Stimulated activated CD4-positive, alpha-beta T cell treated with anti-CD3 and anti-CD28 coated beads, Interleukin-4, amount 100 ng/mL, for 1 hour (primary cell): ENCODE data around the gene MIP.
"Not testable (repeated sequence)": the region's sequence is repeated elsewhere in the genome, so short reads cannot be mapped to it uniquely, and the experiment has no call there.

Experiments used
- DNase-seq: peaks from one replicate; pipeline ENCODE4 v3.0.0-alpha.2; 2020

The MIP gene

GRCh38 chr12:56462565-56462964 lies 8.1 kb upstream of the MIP start:
- DNase-seq: no peak

GRCh38 chr12:56461235-56462159 lies 7.0 kb upstream of the MIP start:
- DNase-seq: no peak

DNA sequence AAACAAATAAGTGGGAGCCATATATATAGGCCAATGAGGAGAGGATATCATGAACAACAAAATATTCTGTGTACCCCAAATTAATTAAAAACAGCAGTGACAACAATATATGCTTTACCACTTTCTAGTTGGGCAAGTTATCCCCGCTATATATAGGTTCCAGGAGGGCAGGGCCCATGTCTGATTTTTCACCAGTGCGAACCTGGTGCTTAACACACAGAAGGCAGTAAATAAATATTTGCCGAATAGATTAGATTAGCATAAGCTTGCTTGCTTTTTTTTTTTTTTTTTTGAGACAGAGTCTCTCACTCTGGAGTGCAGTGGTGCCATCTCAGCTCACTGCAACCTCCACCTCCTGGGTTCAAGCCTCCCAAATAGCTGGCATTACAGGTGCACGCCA lies 3.4 kb upstream of the MIP start:
- no peak for DNase-seq

DNA sequence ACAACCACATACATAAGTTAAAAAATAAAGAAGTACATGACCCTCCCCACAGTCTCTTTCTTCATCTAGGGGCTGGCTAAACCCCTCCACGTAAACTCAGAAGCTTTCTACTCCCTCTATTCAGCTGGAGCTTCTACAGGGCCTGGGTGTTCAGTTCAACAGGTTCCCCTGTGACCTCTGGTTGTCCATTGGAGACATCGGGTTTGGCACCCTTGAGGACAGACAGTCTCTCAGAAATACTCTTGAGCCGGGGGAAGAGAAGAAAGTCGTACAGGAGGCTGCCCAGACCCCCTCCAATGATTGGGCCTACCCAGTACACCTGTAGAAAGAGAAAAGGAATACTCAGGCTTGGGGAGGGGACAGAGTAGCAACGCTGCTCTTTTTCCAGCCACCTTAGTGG lies 3.3 kb downstream of the MIP start:
- no peak for DNase-seq

GRCh38 chr12:56450241-56450640 lies 4.2 kb downstream of the MIP start:
- no peak for DNase-seq

DNA sequence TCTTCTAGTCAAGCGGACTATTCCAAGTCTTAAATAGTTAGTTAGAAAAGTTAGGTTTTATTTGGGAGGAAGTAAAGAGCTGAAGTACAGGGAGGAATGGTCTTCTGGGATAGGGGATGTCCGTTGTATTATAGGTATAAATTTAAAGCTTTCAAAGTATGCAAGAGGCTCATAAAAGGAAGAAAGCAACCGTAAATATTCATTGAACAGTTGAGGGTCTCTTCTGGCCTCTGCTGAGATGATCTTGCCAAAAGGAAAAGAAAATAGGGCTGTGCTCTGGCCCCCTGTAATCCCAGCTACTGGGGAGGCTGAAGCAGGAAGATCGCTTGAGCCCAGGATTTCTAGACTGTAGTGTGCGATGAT lies 4.9 kb downstream of the MIP start:
- no peak for DNase-seq

DNA sequence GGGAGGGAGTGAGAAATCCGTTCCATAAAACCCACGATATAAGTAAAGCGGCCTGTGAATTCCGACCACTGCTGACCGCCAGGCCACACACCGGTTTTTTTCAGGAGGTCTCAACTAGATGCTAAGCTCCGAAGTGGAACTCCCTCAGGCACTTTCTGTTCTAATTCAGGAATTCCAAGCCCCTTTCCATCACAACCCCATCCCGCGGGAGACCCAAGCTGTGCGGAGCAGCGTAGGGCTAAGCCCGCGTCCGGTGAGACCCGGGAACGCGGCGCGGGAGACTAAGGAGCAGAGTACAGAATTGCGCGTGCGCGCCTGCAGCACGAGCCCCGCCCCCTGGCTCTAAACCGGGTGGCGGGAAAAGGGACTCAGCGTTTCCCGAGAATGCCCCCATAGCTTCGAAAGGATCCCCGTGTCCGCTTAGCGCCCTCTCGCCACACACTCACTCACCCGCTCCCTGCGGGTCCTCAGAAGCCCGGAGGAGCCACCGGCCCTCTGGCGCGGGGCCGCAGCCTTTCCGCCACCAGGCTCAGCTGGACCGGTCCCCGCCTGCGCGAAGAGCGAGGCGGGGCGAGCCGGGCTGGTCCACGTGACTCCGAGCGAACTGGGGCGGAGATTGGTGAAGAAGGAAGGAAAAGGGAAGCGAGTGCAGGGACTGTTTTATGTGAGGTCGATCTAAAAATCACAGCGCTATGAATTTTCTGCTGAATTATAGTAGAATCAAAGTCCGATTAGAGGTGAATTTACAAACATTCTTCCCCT lies 5.4 kb downstream of the MIP start, which contains the start of gene TIMELESS:
Gene TIMELESS, minus strand, starts transcription at position 567 of the 762 bp plus-strand sequence. CDS start 15,256 bp downstream, outside the sequence.
- DNase-seq: peak; percentile 82

GRCh38 chr12:56443208-56443607 lies 11.2 kb downstream of the MIP start:
- not testable (repeated sequence) for DNase-seq

- DNase-seq: no peak
Observed at GRCh38 chr12:56437430-56438176, 16.9 kb downstream of the MIP start.

- no peak for DNase-seq
Observed at GRCh38 chr12:56434828-56435227, 19.6 kb downstream of the MIP start.

GRCh38 chr12:56431850-56432249 lies 22.6 kb downstream of the MIP start:
- no peak for DNase-seq

GRCh38 chr12:56431288-56431687 lies 23.2 kb downstream of the MIP start:
- DNase-seq: no peak

DNA sequence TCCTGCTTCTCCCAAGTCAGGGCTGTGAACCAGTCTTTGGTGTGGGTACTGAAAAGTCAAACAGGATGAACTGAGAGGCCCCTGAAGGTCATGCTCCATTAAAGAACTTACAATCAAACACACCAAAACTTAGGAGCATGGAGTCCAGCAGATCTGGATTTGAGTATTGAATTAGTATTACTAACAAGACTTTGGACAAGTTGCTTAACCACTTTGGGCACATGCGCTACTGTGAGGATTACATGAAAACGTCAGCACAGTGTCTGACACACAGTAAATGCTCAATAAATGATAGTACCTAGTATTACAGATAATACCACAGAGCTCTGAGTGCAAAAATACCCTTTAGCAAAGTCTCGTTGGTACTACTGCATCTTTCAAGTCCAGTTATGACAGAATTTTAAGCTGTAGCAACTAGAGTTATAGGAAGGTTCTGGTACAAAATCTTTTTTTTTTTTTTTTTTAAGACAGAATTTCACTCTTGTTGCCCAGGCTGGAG lies 28.5 kb downstream of the MIP start:
- DNase-seq: no peak

GRCh38 chr12:56425193-56425592 lies 29.3 kb downstream of the MIP start:
- no peak for DNase-seq

DNA sequence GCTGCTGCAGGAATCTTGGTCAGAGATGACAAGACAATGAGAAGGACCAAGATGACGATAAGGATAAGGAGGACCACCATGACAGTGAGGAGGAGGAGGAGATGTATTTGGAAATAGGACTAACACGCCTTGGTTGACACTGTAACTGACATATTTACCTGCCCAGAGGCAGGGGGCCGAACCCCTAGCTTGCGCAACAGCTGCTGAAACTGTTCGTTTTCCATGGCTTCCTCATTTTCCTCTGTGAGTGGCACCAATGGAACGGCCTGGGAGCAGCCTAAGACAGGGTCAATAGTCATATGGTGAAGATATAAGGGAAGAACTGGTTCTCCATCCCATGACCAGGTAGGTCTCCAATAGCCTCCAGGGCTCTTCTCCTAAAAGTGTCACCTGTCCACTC lies 34.0 kb downstream of the MIP start:
- no peak for DNase-seq

DNA sequence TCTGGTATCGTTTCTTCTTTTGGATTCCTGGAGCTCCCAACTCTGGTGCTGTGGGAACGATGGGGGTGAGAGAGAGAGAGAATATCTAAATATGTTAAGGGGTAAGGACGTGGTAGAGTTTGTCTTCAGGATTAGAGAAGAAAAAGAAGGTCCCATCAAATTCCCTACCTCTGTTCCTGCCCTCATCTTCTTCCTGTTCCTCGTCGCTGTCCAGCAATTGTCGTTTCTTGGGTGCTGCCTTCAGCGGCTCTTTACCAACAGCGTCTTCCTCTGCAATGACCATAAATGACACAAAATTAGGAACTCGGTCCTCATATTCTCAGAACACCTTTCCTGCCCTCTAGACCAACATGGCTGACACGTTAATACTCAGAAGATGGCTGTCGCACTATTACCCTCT lies 36.7 kb downstream of the MIP start:
- no peak for DNase-seq

DNA sequence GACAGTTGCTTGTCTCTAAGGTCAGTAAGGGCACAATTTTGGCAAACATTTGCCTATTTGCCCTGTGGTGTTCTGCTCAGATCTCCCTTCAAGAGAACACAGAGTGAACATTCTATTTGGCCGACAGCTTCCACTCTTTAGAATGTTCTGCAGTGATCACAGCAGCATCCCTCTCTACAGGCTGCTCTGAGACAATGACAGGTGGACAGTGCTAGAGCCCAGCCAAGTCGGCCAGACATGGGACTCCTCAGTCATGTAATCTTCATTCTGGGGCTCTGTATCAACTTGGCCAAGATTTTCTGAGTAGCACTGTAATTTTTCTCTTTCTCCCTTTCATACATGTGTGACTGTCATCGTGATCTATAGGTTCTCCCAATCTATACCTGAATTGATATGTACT lies 40.1 kb downstream of the MIP start:
- no peak for DNase-seq

GRCh38 chr12:56413392-56413791 lies 41.1 kb downstream of the MIP start:
- no peak for DNase-seq

- no peak for DNase-seq
Observed at GRCh38 chr12:56411781-56412639, 42.4 kb downstream of the MIP start.

- DNase-seq: no peak
Observed at GRCh38 chr12:56410768-56411167, 43.7 kb downstream of the MIP start.

- DNase-seq: no peak
Observed at GRCh38 chr12:56408799-56409417, 45.5 kb downstream of the MIP start.

GRCh38 chr12:56404227-56404626 lies 50.2 kb downstream of the MIP start:
- not testable (repeated sequence) for DNase-seq
